ENCODE measurements around the gene COL6A2.
"Not testable (repeated sequence)": the region's sequence is repeated elsewhere in the genome, so short reads cannot be mapped to it uniquely, and the experiment has no call there.

Gene COL6A2

GRCh38 chr21:46155514-46156377 lies 57.8 kb downstream of the COL6A2 start, which contains the start of gene FTCD:
FTCD (minus strand) TSS chr21:46155579; CDS start chr21:46155523, 56 bp downstream.
- DNase-seq (ENCODE audit: low read depth in 2 of 2), result no peak

DNA sequence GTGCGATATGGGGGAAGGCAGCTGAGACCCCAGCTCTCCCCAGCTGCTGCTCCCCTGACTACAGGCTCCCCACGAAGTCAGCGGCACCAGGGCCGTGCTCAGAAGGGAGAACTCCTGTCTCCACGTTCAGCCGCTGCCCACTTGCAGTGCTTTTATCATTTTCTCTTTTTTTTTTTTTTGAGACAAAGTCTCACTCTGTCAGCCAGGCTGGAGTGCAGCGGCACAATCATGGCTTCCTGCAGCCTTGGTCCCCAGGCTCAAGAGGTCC lies 58.4 kb downstream of the COL6A2 start:
- no peak for DNase-seq (ENCODE audit: low read depth in 2 of 2)

GRCh38 chr21:46156678-46157077 lies 58.8 kb downstream of the COL6A2 start:
- DNase-seq (ENCODE audit: low read depth in 2 of 2), result no peak

- DNase-seq (ENCODE audit: low read depth in 2 of 2), result no peak
Observed at GRCh38 chr21:46157396-46157986, 59.6 kb downstream of the COL6A2 start.

DNA sequence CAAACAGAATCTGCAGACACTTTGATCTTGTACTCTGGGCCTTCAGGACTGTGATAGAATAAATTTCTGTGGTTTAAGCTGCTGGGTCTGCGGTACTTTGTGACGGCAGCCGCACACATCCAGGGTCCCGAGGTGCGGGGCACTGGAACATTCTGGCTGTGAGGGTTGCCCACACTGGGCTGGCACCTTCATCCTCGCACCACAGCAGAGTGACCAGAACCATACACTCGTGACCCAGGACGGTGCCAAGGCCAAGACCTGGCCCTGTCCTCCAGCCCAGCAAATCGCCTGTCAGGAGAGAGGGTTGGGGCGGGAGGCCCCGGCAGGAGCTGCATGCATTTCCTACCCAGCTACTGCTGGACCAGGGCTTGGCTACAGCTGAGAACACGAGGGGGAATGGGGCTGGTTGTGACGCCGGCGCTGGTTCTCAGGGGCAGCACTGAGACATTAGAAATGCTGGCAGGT lies 60.1 kb downstream of the COL6A2 start:
- no peak for DNase-seq (ENCODE audit: low read depth in 2 of 2)

- DNase-seq (ENCODE audit: low read depth in 2 of 2), result no peak
Observed at GRCh38 chr21:46158666-46159300, 60.9 kb downstream of the COL6A2 start.

- no peak for DNase-seq (ENCODE audit: low read depth in 2 of 2)
Observed at GRCh38 chr21:46159390-46159789, 61.5 kb downstream of the COL6A2 start.

DNA sequence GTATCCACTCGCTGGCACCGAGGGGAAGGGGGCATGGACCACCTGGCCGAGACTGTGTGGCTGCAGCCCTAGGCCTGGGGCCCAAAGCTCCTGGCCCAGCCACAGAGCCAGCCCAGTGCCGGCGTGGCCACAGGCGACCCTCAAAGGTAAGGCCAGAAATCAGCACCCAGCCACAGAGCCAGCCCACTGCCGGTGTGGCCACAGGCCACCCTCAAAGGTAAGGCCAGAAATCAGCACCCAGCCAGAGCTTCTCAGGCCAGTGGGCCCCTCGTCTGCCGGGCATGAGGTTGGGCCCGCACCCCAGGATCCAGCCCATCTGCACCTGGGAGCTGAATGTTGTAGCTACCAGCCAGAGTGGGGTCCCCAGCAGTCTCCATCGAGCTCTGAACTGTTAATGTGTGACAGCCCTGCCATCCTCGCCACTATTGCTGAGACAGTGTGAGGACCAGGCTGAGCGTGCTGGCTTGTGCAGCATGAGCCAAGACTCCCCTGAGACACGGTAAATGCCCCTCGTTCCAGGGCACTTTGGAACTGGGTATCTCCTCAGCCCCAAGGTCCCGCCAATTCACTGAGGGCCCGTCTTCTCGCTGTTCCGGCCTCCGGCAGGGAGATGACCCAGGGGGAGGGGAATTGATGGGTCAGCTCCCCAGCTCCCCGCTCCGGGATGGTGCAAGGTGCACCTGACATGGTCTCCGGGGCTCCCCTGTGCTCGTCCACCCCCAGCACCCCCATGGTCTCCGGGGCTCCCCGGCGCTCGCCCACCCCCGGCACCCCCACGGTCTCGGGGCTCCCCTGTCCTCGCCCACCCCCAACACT lies 62.1 kb downstream of the COL6A2 start:
- DNase-seq (ENCODE audit: low read depth in 2 of 2), result no peak

GRCh38 chr21:46160657-46160906 lies 62.7 kb downstream of the COL6A2 start:
- DNase-seq (ENCODE audit: low read depth in 2 of 2), result no peak

- DNase-seq (ENCODE audit: low read depth in 2 of 2), result no peak
Observed at GRCh38 chr21:46160907-46161632, 63.2 kb downstream of the COL6A2 start.

DNA sequence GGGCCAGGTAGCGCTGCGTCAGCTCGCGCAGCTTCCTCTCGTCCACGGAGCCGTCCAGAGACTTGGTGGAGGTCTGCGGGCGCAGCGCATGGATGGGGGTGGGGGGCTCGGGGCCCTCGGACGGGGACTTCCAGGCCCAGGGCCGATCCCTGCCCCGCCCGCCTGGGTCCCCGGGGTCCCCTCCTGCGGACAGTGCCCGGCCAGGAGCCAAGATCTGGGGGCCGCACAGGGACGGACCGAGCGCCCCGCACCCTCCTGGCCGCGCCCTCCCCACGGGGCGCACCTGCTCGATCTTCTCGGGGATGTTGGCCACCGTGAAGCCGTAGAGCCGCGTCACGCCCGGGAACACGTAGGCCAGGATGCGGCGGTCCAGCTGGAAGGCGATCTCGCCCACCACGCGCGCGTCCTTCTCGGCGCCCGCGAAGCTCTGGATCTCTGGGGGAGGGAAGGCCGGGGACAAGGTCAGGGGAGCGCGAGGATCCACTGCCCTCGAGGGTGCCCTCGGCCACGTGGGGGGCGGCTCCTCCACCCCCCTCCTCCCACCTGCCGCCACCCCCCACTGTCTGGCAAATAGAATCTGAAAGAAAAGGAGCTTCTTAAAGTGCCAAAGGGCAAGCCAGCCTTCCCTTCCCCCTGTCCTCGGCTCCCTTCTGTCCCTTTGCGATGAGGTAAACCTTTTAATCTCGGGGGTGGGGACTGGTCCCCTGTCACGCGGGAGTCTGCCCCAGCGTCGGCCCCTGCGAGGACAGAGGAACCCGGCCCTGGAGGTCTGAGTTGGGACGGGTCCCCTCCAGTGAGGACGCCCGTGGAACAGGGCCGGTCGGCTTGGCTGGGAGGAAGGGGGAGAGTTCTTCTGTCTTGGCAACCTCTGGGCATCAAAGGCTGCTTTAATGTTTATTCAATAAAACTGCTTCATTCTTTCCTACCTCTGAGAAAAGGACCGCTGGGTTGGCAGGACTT lies 64.0 kb downstream of the COL6A2 start:
- DNase-seq (ENCODE audit: low read depth in 2 of 2), result no peak

- DNase-seq (ENCODE audit: low read depth in 2 of 2), result no peak
Observed at GRCh38 chr21:46163380-46163779, 65.5 kb downstream of the COL6A2 start.

- DNase-seq (ENCODE audit: low read depth in 2 of 2), result no peak
Observed at GRCh38 chr21:46165098-46165497, 67.2 kb downstream of the COL6A2 start.

- DNase-seq (ENCODE audit: low read depth in 2 of 2), result no peak
Observed at GRCh38 chr21:46168238-46168637, 70.3 kb downstream of the COL6A2 start.

GRCh38 chr21:46168659-46169386 lies 70.9 kb downstream of the COL6A2 start:
- DNase-seq (ENCODE audit: low read depth in 2 of 2), result no peak

DNA sequence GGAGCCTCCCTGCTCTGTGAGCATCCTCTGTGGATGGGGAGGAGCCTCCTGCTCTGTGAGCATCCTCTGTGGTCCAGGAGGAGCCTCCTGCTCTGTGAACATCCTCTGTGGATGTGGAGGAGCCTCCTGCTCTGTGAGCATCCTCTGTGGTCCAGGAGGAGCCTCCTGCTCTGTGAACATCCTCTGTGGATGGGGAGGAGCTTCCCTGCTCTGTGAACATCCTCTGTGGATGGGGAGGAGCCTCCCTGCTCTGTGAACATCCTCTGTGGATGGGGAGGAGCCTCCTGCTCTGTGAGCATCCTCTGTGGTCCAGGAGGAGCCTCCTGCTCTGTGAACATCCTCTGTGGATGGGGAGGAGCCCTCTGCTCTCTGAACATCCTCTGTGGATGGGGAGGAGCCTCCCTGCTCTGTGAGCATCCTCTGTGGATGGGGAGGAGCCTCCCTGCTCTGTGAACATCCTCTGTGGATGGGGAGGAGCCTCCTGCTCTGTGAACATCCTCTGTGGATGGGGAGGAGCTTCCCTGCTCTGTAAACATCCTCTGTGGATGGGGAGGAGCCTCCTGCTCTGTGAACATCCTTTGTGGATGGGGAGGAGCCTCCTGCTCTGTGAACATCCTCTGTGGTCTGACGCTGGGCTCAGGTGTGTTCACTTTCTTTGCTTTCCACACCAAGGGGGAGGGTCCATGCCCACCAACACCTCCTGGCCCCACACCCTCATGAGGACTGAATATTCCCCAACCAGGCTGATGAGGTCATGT lies 72.7 kb downstream of the COL6A2 start:
- not testable (repeated sequence) for DNase-seq (ENCODE audit: low read depth in 2 of 2)

DNA sequence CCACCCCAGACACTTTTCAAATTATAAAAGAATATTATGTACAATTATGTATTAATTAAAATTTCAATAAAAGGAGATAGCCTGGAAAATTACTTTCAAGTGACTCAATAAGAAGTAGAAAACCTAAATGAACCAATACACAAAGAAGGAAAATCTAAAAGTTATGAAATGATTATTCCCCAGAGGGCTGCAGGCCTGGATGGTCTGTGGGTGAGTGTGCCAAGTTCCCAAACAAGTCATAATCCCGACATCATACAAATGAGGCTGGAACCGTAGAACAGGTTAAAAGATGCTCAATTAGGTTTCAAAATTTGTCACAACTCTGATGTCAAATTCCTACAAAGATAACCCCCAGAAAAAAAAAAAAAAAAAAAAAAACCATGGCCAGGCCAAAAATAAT lies 73.7 kb downstream of the COL6A2 start:
- no peak for DNase-seq (ENCODE audit: low read depth in 2 of 2)

DNA sequence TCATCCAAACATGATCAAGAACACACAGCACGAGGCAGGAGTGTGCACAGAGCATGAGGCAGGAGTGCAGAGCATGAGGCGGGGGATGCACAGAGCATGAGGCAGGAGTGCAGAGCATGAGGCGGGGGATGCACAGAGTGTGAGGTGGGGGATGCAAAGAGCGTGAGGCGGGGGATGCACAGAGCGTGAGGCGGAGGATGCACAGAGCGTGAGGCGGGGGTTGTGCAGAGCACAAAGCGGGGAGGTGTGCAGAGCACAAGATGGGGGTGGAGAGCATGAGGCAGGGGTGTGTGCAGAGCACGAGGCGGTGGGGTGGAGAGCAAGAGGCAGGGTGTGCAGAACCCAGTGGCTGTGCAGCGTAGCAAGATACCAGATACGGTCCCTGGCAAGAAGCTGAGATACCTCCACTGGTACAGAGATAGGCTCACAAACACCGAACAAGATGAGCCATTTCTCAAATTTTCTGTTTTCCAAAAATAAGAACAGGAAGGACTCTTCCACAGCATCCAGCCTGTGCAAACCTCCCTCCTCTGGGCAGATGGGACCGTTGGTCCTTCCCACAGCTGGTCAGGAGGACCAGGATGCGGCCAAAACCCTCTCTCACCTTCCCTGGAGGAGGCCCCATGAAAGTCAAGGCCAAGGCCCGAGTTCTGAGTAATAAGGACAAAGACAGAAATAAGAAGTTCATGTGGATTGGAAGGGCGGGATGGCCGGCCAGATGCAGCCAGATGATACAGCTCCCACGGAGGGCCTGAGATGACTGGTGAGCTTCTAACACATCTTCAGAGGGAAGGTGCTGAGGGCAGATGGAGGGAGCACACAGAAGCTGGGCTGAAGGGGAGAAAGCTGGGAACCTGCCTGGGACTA lies 74.3 kb downstream of the COL6A2 start:
- DNase-seq (ENCODE audit: low read depth in 2 of 2), result no peak

Data from stimulated activated CD8-positive, alpha-beta memory T cell treated with anti-CD3 and anti-CD28 coated beads, Interleukin-2, amount 100 ng/mL, for 48 hours (primary cell).